HG03060 (cell line): Measurements from ENCODE around the gene MAN1A1.

ENCODE experiments used
- ATAC-seq: cut with Tn5 transposase; IDR thresholded peaks from one replicate; pipeline ENCODE4 v1.9.1; 2021; ENCODE audit warnings: low read depth, moderate number of reproducible peaks; ENCODE audit not compliant: unreplicated experiment

Gene MAN1A1

GRCh38 chr6:119129148-119129967 is 220.2 kb downstream of the MAN1A1 start:
- peak; percentile 70 for ATAC-seq

DNA sequence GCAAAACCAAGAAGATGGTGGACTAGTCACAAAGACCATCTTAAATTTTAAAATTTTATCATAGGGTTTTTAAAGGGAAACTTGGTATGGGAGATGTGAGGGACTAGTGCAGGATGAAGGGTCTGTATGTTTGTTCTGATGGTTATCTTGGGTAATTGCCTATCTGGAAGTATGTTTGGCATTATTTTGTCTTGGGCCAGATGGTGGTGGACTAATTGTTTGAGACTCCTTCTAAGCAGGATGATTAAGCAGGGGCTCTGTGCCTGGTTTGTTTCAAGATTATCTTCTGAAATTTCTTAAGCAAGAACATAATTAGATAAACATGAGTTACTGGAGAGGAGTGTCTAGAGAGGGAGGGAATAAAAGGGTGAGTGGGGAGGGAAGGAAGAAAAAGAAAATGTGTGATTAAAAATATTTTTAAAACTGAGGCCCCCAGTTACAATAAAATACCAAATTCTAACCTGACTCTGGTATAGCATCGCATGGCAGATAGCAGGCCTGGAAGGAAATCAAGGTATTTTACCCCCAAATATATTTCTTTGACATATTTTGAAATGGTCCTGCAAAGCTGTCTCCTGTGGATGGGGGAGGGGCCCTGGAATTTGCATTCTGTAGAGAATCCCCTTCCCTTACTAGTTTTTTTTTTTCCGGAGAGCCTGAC is 221.2 kb downstream of the MAN1A1 start:
- no peak for ATAC-seq

DNA sequence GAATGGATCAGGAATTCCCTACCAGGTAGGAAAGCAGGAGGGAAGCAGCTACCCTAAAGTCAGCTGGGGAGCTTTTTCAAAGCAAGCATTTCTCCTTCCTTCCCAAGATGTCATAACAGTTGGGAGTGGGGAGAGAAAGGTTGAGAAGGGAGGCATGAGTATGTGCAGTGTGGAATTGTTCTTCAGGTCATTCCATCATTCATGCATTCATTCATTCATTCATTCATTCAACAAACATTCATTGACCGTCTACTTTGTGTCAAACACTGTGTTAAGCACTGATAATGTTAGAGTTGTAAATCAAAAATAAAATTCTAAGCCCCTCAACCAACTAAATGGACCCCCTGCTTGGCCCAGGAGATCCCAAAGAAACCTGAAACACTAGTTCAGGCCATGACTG is 221.9 kb downstream of the MAN1A1 start:
- ATAC-seq: no peak
